Measurements from ENCODE around the gene PAPPA2.
"Not testable (repeated sequence)": the region's sequence is repeated elsewhere in the genome, so short reads cannot be mapped to it uniquely, and the experiment has no call there.

The PAPPA2 gene

DNA sequence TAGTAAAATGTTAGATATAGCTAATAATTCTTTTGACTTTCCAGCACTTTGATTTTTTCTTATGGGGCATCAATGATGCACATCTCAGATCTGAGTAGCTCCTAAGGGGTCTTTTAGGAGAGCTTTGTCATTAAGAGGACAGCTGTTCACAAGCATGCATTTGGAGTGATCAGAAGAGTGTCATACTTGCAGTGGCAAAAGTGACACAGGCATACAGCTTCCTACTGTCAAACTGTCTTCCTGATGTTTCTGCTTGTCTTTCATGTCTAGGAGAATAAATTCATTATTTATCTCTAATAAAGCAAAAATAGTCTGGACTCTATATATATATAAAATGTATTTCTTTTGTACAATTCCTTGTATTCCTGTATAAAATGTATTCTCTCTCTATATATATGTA lies 273.0 kb downstream of the PAPPA2 start:
- Mint-ChIP-seq H3K9me3 (no peaks in the 10 kb centered on the region), H3K27ac (no peak overlapping the region), H3K36me3 (no peaks in the 10 kb centered on the region), H3K27me3 (peaks cover 4 to 8% of the 10 kb centered on the region in 2 donors), H3K4me1 (no peaks in the 10 kb centered on the region), H3K4me3 (no peak overlapping the region)
- DNase-seq (no peak), ATAC-seq (replicated peaks) (no peak)

DNA sequence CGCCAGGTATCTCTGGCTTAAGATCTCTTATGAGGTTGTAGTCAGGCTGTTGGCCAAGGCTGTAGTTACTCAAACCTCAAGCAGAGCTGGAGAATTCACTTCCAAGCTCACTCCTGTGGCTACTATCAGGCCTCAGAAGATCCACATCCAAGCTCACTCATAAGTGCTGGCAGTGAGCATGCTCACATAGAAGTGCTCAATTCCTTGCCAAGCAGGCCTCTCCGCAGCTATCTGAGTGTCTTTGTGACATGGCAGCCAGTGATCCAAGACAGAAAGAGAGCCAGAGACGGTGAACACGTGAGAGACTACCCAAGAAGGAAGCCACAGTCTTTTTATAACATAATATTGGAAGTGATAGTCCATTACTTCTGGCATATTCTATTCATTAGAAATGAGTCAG lies 278.2 kb downstream of the PAPPA2 start:
- Mint-ChIP-seq H3K27me3 (peaks cover 5 to 9% of the 10 kb centered on the region in 2 donors), H3K27ac (no peak overlapping the region), H3K4me1 (no peaks in the 10 kb centered on the region), H3K4me3 (no peak overlapping the region), H3K36me3 (no peaks in the 10 kb centered on the region), H3K9me3 (peaks cover 3% of the 10 kb centered on the region in 2 donors)
- no peak for DNase-seq
- no peak for ATAC-seq (replicated peaks)

DNA sequence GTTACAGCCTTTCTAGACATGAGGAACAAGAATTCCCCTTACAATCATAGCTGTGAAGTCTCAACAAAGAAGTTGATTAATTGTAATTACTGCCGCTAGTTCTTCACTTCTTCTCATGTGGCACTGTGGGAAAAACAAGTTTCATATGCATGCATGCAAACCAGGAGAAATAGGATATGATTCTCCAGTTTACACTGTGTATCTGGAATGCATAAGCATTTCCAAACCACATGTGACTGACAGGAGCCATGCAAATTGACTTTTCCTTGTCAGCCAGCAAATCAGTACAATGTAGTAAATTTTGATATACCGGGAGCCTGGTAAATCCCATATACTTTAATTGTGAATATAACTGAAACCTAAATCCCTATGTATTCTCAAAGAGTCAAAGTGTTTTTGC lies 279.3 kb downstream of the PAPPA2 start:
- peaks cover 5 to 9% of the 10 kb centered on the region in 2 donors for H3K27me3 Mint-ChIP-seq

DNA sequence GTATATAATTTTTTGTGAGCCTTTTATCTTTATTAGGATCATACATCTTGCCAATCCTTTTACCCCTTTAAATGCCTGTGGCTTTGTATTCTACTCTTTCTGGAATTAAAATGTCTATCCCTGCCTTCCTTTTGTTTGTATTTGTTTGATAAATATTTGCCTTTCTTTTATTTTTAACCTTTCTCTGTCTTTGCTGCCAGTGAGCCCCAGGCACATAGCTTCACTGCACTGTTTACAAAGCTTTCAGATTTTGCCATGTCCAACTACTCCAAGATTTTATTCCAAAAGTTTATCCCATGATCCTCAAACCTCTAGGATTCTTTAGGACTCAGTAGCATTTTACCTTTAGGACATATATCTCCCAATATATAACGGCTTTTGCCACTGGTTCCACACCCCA lies 281.2 kb downstream of the PAPPA2 start:
- Mint-ChIP-seq H3K27ac (no peak overlapping the region), H3K27me3 (peaks cover 5% of the 10 kb centered on the region in 2 donors), H3K4me1 (no peaks in the 10 kb centered on the region), H3K36me3 (no peaks in the 10 kb centered on the region), H3K4me3 (no peak overlapping the region), H3K9me3 (peaks cover 3% of the 10 kb centered on the region in 2 donors)
- no peak for ATAC-seq (replicated peaks)
- DNase-seq, result no peak

More for the DNA sequence above, 279.3 kb downstream of the PAPPA2 start:
- no peak overlapping the region for H3K27ac Mint-ChIP-seq
- DNase-seq (no peak), ATAC-seq (replicated peaks) (no peak)
- H3K36me3 Mint-ChIP-seq, result no peaks in the 10 kb centered on the region
- no peak overlapping the region for H3K4me3 Mint-ChIP-seq
- peaks cover 3% of the 10 kb centered on the region in 2 donors for H3K9me3 Mint-ChIP-seq
- no peaks in the 10 kb centered on the region for H3K4me1 Mint-ChIP-seq

DNA sequence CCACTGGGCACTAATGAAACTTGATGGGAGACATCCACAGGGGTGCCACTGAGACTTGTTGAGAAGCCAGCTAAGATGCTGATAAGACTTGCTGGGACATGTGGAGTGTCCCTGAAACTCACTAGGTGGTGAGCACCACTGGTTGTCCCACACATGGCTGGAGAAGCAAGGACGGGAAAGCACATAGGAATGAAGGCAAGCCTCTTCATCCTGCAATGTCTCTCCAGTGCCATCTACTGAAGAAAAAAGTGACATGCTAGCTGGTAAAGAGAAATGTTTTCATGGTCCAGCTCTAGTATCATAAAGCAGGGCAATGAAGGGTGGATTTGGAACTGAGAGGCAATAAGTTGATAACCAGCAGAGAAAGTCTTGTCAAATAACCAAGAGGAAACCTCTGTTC lies 283.0 kb downstream of the PAPPA2 start:
- Mint-ChIP-seq H3K9me3 (peaks cover 3% of the 10 kb centered on the region in 2 donors), H3K27me3 (peaks cover 0 to 5% of the 10 kb centered on the region in 2 donors), H3K27ac (no peak overlapping the region), H3K36me3 (no peaks in the 10 kb centered on the region), H3K4me3 (no peak overlapping the region), H3K4me1 (no peaks in the 10 kb centered on the region)
- ATAC-seq (replicated peaks) (no peak), DNase-seq (no peak)

DNA sequence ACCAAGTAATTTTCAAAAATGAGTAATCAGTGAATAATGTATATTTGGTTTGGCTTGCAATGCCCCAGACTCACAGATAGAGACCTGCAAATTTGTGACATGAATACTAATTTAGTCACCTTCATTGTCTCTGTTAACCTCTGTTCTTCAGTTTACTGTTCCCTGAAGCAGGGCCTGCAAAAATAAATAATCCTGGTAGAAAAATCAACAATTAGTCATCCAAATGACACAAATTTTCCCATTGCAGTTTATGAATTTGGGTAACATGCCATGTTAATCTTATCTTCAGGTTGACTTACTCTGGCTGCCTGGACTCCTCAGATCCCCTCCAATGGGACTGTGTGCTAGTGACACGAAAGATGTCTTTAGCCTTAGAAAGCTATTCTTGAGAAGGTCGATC lies 289.5 kb downstream of the PAPPA2 start:
- no peaks in the 10 kb centered on the region for H3K4me1 Mint-ChIP-seq
- H3K36me3 Mint-ChIP-seq, result no peaks in the 10 kb centered on the region
- DNase-seq, result no peak
- H3K4me3 Mint-ChIP-seq, result no peak overlapping the region
- H3K27ac Mint-ChIP-seq, result no peak overlapping the region
- no peaks in the 10 kb centered on the region for H3K9me3 Mint-ChIP-seq
- H3K27me3 Mint-ChIP-seq, result no peaks in the 10 kb centered on the region
- ATAC-seq (replicated peaks), result no peak

DNA sequence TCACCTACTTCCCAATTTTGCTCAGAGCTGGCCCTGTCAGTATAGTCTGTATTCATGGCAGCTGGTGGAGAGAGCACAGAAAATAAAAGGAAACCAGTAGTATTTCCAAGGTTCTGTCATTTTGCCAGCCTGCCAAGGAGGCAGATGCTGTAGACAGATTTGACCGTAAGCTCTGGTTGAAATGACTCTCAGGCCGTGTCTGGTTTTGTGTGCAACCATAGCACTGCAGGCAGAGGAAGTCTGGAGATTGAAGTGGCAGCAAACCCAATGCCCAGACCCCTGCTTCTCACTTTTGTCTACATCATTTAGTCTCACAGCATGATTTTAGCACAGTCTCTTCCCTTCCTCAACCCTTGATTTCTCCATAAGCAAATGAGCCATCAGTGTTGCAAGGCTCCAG lies 291.7 kb downstream of the PAPPA2 start:
- no peak for ATAC-seq (replicated peaks)
- Mint-ChIP-seq H3K4me3 (no peak overlapping the region), H3K27ac (no peak overlapping the region), H3K36me3 (no peaks in the 10 kb centered on the region), H3K27me3 (no peaks in the 10 kb centered on the region), H3K9me3 (no peaks in the 10 kb centered on the region), H3K4me1 (no peaks in the 10 kb centered on the region)
- DNase-seq, result no peak

DNA sequence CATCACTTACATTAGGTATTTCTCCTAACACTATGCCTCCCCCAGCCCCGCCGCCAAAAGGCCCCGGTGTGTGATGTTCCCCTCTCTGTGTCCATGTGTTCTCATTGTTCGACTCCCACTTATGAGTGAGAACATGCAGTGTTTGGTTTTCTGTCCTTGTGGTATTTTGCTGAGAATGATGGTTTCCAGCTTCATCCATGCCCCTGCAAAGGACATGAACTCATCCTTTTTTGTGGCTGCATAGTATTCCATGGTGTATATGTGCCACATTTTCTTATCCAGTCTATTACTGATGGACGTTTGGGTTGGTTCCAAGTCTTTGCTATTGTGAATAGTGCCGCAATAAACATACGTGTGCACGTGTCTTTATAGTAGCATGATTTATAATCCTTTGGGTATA lies 293.8 kb downstream of the PAPPA2 start:
- not testable (repeated sequence) for H3K36me3 Mint-ChIP-seq, H3K27ac Mint-ChIP-seq, H3K4me3 Mint-ChIP-seq

DNA sequence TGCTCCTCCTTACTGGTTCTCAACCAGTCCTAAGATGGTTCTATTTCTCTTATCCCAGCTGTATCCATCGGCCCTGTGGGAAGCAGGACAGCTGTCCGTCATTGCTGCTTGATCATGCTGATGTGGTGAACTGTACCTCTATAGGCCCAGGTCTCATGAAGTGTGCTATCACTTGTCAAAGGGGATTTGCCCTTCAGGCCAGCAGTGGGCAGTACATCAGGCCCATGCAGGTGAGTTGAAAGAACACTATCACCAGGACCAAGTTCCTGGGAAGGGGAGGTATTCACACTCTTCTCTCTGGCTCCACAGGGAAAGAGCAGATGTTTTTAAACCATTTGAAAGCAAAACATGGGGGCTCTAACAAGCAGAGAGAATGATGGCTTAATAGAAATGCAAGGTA lies 302.6 kb downstream of the PAPPA2 start:
- Mint-ChIP-seq H3K4me1 (no peaks in the 10 kb centered on the region), H3K9me3 (no peaks in the 10 kb centered on the region), H3K4me3 (no peak overlapping the region), H3K27ac (no peak overlapping the region), H3K36me3 (no peaks in the 10 kb centered on the region), H3K27me3 (no peaks in the 10 kb centered on the region)
- DNase-seq, result no peak
- no peak for ATAC-seq (replicated peaks)

More for the DNA sequence above, 293.8 kb downstream of the PAPPA2 start:
- not testable (repeated sequence) for H3K27me3 Mint-ChIP-seq; H3K4me1 Mint-ChIP-seq; DNase-seq; ATAC-seq (replicated peaks); H3K9me3 Mint-ChIP-seq

DNA sequence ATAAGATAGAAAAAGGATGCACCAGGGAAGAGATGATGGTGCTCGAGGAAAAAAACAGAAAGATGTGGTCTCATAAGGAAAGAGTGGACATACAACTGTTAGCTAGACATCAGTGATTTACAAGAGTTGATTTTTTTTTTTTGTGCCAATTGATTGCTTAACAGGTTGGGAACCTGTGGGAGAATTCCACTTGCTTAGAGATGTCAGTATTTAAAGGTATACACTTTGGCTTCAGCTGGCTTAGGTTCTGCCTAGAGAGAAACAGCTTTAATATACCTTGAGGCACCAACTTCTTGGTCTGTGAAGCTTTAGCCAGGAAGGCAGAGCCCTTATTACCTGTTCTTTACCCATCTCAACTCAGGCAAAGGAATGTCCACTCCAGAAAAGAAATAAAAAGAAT lies 303.8 kb downstream of the PAPPA2 start:
- no peak overlapping the region for H3K4me3 Mint-ChIP-seq
- no peaks in the 10 kb centered on the region for H3K4me1 Mint-ChIP-seq
- no peaks in the 10 kb centered on the region for H3K27me3 Mint-ChIP-seq
- no peaks in the 10 kb centered on the region for H3K36me3 Mint-ChIP-seq
- DNase-seq, result no peak
- no peaks in the 10 kb centered on the region for H3K9me3 Mint-ChIP-seq
- H3K27ac Mint-ChIP-seq, result no peak overlapping the region
- no peak for ATAC-seq (replicated peaks)

DNA sequence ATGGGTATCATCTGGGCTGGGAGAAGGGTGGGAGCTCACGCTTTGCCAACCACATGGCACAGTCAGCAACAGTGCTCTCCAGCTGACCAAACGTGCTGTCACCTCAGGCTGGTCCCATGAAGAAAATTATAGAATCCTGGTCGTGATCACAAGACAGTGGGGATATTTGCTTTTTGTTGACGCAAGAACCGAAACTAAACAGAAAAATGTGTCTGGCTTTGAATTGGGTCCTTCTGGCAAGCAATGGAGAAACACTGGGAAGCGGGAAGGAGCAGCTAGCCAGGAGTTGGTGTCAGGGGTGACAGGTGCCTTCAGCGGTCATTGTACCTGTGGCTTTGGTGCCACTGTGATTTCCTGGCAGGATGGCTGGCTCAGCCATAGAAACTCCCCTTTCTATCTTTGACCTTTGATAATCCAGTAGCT lies 304.8 kb downstream of the PAPPA2 start:
- Mint-ChIP-seq H3K9me3 (no peaks in the 10 kb centered on the region), H3K36me3 (no peaks in the 10 kb centered on the region), H3K27ac (no peak overlapping the region), H3K27me3 (no peaks in the 10 kb centered on the region), H3K4me3 (no peak overlapping the region), H3K4me1 (no peaks in the 10 kb centered on the region)
- no peak for DNase-seq
- ATAC-seq (replicated peaks), result no peak

DNA sequence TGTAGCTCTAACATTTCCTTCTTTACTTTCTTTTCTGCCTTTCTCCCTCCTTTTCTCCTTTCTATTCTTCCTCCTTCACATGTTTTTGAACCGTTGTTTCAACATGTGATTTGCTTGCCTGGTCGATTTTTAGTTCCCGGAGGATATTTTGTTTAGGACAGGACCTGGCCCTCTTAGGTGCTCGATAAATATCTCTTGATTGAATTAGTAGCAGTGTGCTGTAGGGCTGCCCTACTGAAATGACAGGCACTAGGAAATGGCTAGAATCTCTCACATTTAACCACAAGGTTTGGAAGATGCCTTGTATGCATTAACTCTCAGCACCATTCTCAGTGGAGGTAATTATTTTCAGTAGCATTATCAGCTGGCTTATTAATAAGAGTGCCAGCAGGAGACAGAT lies 305.6 kb downstream of the PAPPA2 start:
- no peak overlapping the region for H3K27ac Mint-ChIP-seq
- no peak overlapping the region for H3K4me3 Mint-ChIP-seq
- no peaks in the 10 kb centered on the region for H3K9me3 Mint-ChIP-seq
- H3K4me1 Mint-ChIP-seq, result no peaks in the 10 kb centered on the region
- no peaks in the 10 kb centered on the region for H3K27me3 Mint-ChIP-seq
- DNase-seq (no peak), ATAC-seq (replicated peaks) (no peak)
- H3K36me3 Mint-ChIP-seq, result no peaks in the 10 kb centered on the region

DNA sequence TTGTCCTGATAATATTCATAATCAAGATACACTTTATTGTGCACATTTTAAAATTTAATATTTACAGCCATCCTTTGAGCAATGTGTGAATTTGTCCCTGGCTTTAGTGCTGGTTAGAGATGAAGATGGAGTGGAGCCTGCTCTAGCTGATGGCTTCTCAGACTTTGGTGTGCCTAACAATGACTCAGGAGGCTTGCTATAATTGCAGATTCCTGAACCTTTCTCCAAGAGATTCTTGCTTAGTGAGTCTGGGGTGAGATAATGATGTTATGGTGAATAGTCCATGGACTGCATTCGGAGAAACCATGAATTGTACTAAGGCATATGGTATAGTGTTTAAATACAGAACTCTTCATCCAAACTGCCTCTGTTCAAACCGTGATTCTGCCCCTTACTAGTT lies 307.1 kb downstream of the PAPPA2 start:
- no peak overlapping the region for H3K4me3 Mint-ChIP-seq
- no peaks in the 10 kb centered on the region for H3K27me3 Mint-ChIP-seq
- H3K27ac Mint-ChIP-seq, result no peak overlapping the region
- H3K36me3 Mint-ChIP-seq, result no peaks in the 10 kb centered on the region
- ATAC-seq (replicated peaks) (no peak), DNase-seq (no peak)
- no peaks in the 10 kb centered on the region for H3K4me1 Mint-ChIP-seq
- no peaks in the 10 kb centered on the region for H3K9me3 Mint-ChIP-seq

DNA sequence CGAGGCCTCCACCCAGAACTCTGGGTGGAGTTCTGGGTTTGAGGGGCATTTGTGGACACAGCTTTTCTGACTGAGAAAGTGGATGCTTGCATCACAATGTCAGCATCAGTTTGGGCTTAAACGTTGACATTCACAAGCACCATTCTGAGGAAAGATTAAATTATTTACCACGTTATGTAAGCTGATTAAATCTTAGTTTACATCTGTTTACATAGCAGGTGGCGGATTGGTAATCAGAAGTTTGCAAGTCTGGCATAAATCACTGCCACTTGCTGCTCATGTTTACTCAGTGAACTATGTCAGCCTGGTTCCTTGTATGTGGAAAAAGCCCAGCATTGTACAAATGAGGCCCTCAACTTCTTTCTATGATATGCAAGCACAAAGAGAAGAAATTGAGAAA lies 310.1 kb downstream of the PAPPA2 start:
- H3K27me3 Mint-ChIP-seq, result peaks cover 0 to 6% of the 10 kb centered on the region in 2 donors
- no peak for ATAC-seq (replicated peaks)
- H3K27ac Mint-ChIP-seq, result no peak overlapping the region
- H3K4me3 Mint-ChIP-seq, result no peak overlapping the region
- H3K36me3 Mint-ChIP-seq, result no peaks in the 10 kb centered on the region
- no peaks in the 10 kb centered on the region for H3K4me1 Mint-ChIP-seq
- no peak for DNase-seq
- H3K9me3 Mint-ChIP-seq, result no peaks in the 10 kb centered on the region

DNA sequence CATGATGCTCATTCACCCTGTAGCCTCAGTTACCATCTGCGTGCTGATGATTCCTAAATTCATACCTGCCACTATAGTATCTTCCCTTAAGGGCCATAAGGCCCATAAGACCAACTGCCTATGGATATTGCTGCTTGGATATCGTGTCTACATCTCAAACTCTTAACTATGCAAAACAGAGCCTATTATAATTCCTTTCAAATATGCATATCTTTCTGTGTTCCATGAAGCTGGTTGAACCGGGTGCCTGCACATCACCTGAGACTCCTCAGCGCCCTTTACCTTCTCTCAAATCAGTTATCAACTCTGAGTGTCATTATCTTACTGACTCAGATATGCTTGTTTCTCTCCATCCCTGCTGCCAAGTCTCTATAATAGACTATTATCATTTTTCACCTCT lies 311.2 kb downstream of the PAPPA2 start:
- DNase-seq, result no peak
- ATAC-seq (replicated peaks), result no peak
- no peaks in the 10 kb centered on the region for H3K36me3 Mint-ChIP-seq
- H3K27ac Mint-ChIP-seq, result no peak overlapping the region
- no peak overlapping the region for H3K4me3 Mint-ChIP-seq
- H3K9me3 Mint-ChIP-seq, result no peaks in the 10 kb centered on the region
- H3K4me1 Mint-ChIP-seq, result no peaks in the 10 kb centered on the region
- peaks cover 0 to 9% of the 10 kb centered on the region in 2 donors for H3K27me3 Mint-ChIP-seq

DNA sequence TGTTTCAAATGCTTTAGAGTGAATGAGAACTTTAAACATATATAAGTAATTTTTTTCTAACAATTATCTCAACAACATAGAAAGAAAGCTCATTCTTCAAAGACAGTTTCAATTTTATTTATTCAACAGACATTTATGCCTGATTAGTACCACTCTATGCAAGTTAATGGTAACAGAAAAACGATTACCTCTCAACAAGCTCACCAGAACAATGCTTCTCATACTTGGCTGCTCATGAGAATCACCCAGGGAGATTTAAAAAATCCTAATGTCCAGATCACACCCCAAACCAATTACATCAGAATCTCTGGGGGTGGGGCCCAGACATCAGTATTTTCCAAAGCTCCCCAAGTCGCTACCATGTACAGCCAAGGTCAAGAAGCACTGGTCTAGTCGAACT lies 312.4 kb downstream of the PAPPA2 start:
- no peaks in the 10 kb centered on the region for H3K4me1 Mint-ChIP-seq
- H3K27ac Mint-ChIP-seq, result no peak overlapping the region
- ATAC-seq (replicated peaks), result no peak
- H3K36me3 Mint-ChIP-seq, result no peaks in the 10 kb centered on the region
- peaks cover 0 to 10% of the 10 kb centered on the region in 2 donors for H3K27me3 Mint-ChIP-seq
- DNase-seq, result no peak
- H3K4me3 Mint-ChIP-seq, result no peak overlapping the region
- no peaks in the 10 kb centered on the region for H3K9me3 Mint-ChIP-seq
